Stimulated activated naive CD8-positive, alpha-beta T cell treated with anti-CD3 and anti-CD28 coated beads, Interleukin-15, amount 100 ng/mL, for 72 hours (primary cell): ENCODE data around the gene RABL6.

Source experiments
- ATAC-seq: fragments of 150-1000 bp; cut with Tn5 transposase; 2 replicates; pipeline ENCODE4 v1.10.0; 2021; ENCODE audit warnings: mild to moderate bottlenecking, moderate library complexity
- DNase-seq, 2 donors: peaks; one replicate each; pipeline ENCODE4 v3.0.0; 2021 to 2022
- H3K27ac Mint-ChIP-seq, 2 donors: one replicate each; pipeline ENCODE4 v1.8.0; 2022; ENCODE audit warnings: mild to moderate bottlenecking in 2 of 2, mixed read lengths in 2 of 2, moderate library complexity in 2 of 2
- H3K27me3 Mint-ChIP-seq: one replicate; pipeline ENCODE4 v1.8.0; 2022; ENCODE audit warnings: mixed read lengths
- H3K4me1 Mint-ChIP-seq: one replicate; pipeline ENCODE4 v1.8.0; 2022; ENCODE audit warnings: mild to moderate bottlenecking, mixed read lengths
- H3K4me3 Mint-ChIP-seq, 2 donors: one replicate each; pipeline ENCODE4 v1.8.0; 2022; ENCODE audit warnings: mild to moderate bottlenecking in 2 of 2, mixed read lengths in 2 of 2, moderate library complexity in 1 of 2
- H3K9me3 Mint-ChIP-seq, 2 donors: one replicate each; pipeline ENCODE4 v1.8.0; 2022; ENCODE audit warnings: mixed read lengths in 2 of 2

Gene RABL6

GRCh38 chr9:136850866-136851775 is 43.4 kb downstream of the RABL6 start:
- no peaks in the 10 kb centered on the region for H3K9me3 Mint-ChIP-seq
- H3K27me3 Mint-ChIP-seq: peaks cover 21% of the 10 kb centered on the region
- peak overlapping the region; percentile 62 to 95 for H3K4me3 Mint-ChIP-seq

GRCh38 chr9:136851941-136852663 is 44.4 kb downstream of the RABL6 start, which contains the start of gene MAMDC4:
Gene MAMDC4, plus strand, starts transcription at chr9:136852346. Its CDS starts 71 bp downstream, at chr9:136852417.
- Mint-ChIP-seq H3K4me1 (peaks cover 31% of the 10 kb centered on the region), H3K4me3 (no peak within 1 kb of the TSS), H3K27ac (no peak within 1 kb of the TSS), H3K27me3 (peaks cover 11% of the 10 kb centered on the region), H3K9me3 (no peaks in the 10 kb centered on the region)
- no peak for ATAC-seq
- no peak for DNase-seq

More at GRCh38 chr9:136850866-136851775, 43.4 kb downstream of the RABL6 start:
- ATAC-seq: no peak
- DNase-seq: peak in 1 of 2 donors; percentile 22
- Mint-ChIP-seq H3K4me1 (peaks cover 38% of the 10 kb centered on the region), H3K27ac (no peak overlapping the region)

- Mint-ChIP-seq H3K27ac (no peak overlapping the region), H3K4me3 (no peak overlapping the region), H3K27me3 (peaks cover 3% of the 10 kb centered on the region), H3K4me1 (peaks cover 23% of the 10 kb centered on the region), H3K9me3 (no peaks in the 10 kb centered on the region)
- ATAC-seq (no peak), DNase-seq (no peak)
Observed at GRCh38 chr9:136852664-136853595, 45.2 kb downstream of the RABL6 start.

GRCh38 chr9:136853596-136854112 is 45.9 kb downstream of the RABL6 start:
- no peak for DNase-seq
- Mint-ChIP-seq H3K4me1 (peaks cover 21% of the 10 kb centered on the region), H3K27ac (no peak overlapping the region), H3K27me3 (no peaks in the 10 kb centered on the region), H3K4me3 (no peak overlapping the region), H3K9me3 (no peaks in the 10 kb centered on the region)
- no peak for ATAC-seq

GRCh38 chr9:136854113-136854841 is 46.5 kb downstream of the RABL6 start:
- DNase-seq: no peak
- H3K4me1 Mint-ChIP-seq: peaks cover 21% of the 10 kb centered on the region
- no peaks in the 10 kb centered on the region for H3K27me3 Mint-ChIP-seq
- H3K4me3 Mint-ChIP-seq: no peak overlapping the region
- ATAC-seq: no peak
- peak overlapping the region in 1 of 2 donors; percentile 90 for H3K27ac Mint-ChIP-seq
- H3K9me3 Mint-ChIP-seq: no peaks in the 10 kb centered on the region

GRCh38 chr9:136854842-136855460 is 47.2 kb downstream of the RABL6 start:
- no peaks in the 10 kb centered on the region for H3K9me3 Mint-ChIP-seq
- H3K4me1 Mint-ChIP-seq: peaks cover 16% of the 10 kb centered on the region
- no peak overlapping the region for H3K4me3 Mint-ChIP-seq
- H3K27ac Mint-ChIP-seq: peak overlapping the region in 1 of 2 donors; percentile 90
- DNase-seq (no peak), ATAC-seq (no peak)
- no peaks in the 10 kb centered on the region for H3K27me3 Mint-ChIP-seq

GRCh38 chr9:136855461-136856078 is 47.8 kb downstream of the RABL6 start:
- no peak overlapping the region for H3K27ac Mint-ChIP-seq
- no peak overlapping the region for H3K4me3 Mint-ChIP-seq
- DNase-seq: peak in 1 of 2 donors; percentile 8
- no peak for ATAC-seq
- no peaks in the 10 kb centered on the region for H3K27me3 Mint-ChIP-seq
- H3K9me3 Mint-ChIP-seq: no peaks in the 10 kb centered on the region
- H3K4me1 Mint-ChIP-seq: peaks cover 10% of the 10 kb centered on the region

GRCh38 chr9:136856079-136856476 is 48.3 kb downstream of the RABL6 start:
- no peak for DNase-seq
- H3K4me3 Mint-ChIP-seq: no peak overlapping the region
- no peak overlapping the region for H3K27ac Mint-ChIP-seq
- peaks cover 5% of the 10 kb centered on the region for H3K4me1 Mint-ChIP-seq
- no peak for ATAC-seq
- H3K27me3 Mint-ChIP-seq: no peaks in the 10 kb centered on the region
- H3K9me3 Mint-ChIP-seq: no peaks in the 10 kb centered on the region

- Mint-ChIP-seq H3K9me3 (no peaks in the 10 kb centered on the region), H3K4me1 (no peaks in the 10 kb centered on the region), H3K27me3 (no peaks in the 10 kb centered on the region), H3K4me3 (no peak overlapping the region), H3K27ac (no peak overlapping the region)
- ATAC-seq (no peak), DNase-seq (peak in 1 of 2 donors; percentile 13)
Observed at GRCh38 chr9:136856541-136857141, 48.9 kb downstream of the RABL6 start.

- ATAC-seq (no peak), DNase-seq (peak in 1 of 2 donors; percentile 9)
- no peak overlapping the region for H3K4me3 Mint-ChIP-seq
- H3K4me1 Mint-ChIP-seq: no peaks in the 10 kb centered on the region
- H3K27me3 Mint-ChIP-seq: no peaks in the 10 kb centered on the region
- H3K9me3 Mint-ChIP-seq: no peaks in the 10 kb centered on the region
- no peak overlapping the region for H3K27ac Mint-ChIP-seq
Observed at GRCh38 chr9:136857166-136857565, 49.4 kb downstream of the RABL6 start.

GRCh38 chr9:136857581-136858412 is 50.0 kb downstream of the RABL6 start:
- no peaks in the 10 kb centered on the region for H3K27me3 Mint-ChIP-seq
- no peaks in the 10 kb centered on the region for H3K9me3 Mint-ChIP-seq
- peak; percentile 14 for ATAC-seq
- no peak overlapping the region for H3K27ac Mint-ChIP-seq
- H3K4me3 Mint-ChIP-seq: no peak overlapping the region
- H3K4me1 Mint-ChIP-seq: no peaks in the 10 kb centered on the region
- peak in 1 of 2 donors; percentile 12 for DNase-seq

GRCh38 chr9:136858452-136858843 is 50.7 kb downstream of the RABL6 start:
- Mint-ChIP-seq H3K4me3 (no peak overlapping the region), H3K27ac (no peak overlapping the region), H3K9me3 (no peaks in the 10 kb centered on the region), H3K27me3 (no peaks in the 10 kb centered on the region), H3K4me1 (peaks cover 4% of the 10 kb centered on the region)
- DNase-seq (no peak), ATAC-seq (peak; percentile 5)
